ENCODE data around the gene JCAD. TPM values are rescaled to one million over a fixed set of nuclear protein-coding genes. Genes with fewer than 3 reads are reported as not detected.

The JCAD gene
- total and polyA plus RNA-seq, 4 donors, result 11.3 to 93.7 (median 27.1) TPM

DNA sequence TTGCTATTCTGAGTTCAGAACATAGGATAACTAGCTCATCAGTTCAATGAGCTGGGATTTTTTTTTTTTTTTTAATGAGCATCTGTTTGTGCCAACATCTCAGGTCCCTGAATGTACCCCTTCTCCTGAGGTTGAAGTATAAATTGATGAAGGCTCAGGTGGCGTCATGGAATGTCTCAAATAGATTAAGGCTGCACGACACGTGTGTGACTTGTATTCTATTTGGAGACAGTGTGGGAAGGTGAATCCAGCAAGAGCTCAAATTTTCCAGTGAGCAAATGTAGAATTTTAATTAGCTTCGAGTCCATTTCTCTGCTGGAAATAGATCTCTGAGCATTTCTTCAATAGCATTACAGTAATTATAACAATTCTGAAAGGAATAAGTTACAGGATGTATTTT lies 37.2 kb upstream of the JCAD start:
- DNase-seq, result no peak
- TF ChIP-seq, protein P1, sequence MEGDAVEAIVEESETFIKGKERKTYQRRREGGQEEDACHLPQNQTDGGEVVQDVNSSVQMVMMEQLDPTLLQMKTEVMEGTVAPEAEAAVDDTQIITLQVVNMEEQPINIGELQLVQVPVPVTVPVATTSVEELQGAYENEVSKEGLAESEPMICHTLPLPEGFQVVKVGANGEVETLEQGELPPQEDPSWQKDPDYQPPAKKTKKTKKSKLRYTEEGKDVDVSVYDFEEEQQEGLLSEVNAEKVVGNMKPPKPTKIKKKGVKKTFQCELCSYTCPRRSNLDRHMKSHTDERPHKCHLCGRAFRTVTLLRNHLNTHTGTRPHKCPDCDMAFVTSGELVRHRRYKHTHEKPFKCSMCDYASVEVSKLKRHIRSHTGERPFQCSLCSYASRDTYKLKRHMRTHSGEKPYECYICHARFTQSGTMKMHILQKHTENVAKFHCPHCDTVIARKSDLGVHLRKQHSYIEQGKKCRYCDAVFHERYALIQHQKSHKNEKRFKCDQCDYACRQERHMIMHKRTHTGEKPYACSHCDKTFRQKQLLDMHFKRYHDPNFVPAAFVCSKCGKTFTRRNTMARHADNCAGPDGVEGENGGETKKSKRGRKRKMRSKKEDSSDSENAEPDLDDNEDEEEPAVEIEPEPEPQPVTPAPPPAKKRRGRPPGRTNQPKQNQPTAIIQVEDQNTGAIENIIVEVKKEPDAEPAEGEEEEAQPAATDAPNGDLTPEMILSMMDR (IDR thresholded peaks at IDR 0.05; ENCODE audit: control extremely low read depth, extremely low read depth), result no peak
- ATAC-seq (ENCODE audit: insufficient read depth, low FRiP score), result no peak
- no peak overlapping the region for H3K4me3 ChIP-seq
- no peak overlapping the region for H3K27ac ChIP-seq (ENCODE audit: low read depth in 1 of 2, low read length in 1 of 2)
- no peaks in the 10 kb centered on the region for H3K9me3 ChIP-seq (ENCODE audit: control insufficient read depth in 4 of 4, insufficient read depth in 3 of 4, low read length in 3 of 4)
- H3K36me3 ChIP-seq (ENCODE audit: control insufficient read depth in 4 of 4, insufficient read depth in 4 of 4, low read length in 4 of 4), result no peaks in the 10 kb centered on the region
- no peak overlapping the region for H3K9ac ChIP-seq (ENCODE audit: insufficient read depth in 1 of 2, low read length in 2 of 2)
- peaks cover 0 to 5% (median 0%) of the 10 kb centered on the region in 5 donors for H3K4me1 ChIP-seq (ENCODE audit: control insufficient read depth in 5 of 5, insufficient read depth in 5 of 5, low read length in 5 of 5)
- WGBS, 2 donors, result 93 to 97% methylated on average over 4 of the region's 4 CpGs
- H3K27me3 ChIP-seq (ENCODE audit: control insufficient read depth in 3 of 3, insufficient read depth in 3 of 3, low read length in 2 of 3), result no peaks in the 10 kb centered on the region

DNA sequence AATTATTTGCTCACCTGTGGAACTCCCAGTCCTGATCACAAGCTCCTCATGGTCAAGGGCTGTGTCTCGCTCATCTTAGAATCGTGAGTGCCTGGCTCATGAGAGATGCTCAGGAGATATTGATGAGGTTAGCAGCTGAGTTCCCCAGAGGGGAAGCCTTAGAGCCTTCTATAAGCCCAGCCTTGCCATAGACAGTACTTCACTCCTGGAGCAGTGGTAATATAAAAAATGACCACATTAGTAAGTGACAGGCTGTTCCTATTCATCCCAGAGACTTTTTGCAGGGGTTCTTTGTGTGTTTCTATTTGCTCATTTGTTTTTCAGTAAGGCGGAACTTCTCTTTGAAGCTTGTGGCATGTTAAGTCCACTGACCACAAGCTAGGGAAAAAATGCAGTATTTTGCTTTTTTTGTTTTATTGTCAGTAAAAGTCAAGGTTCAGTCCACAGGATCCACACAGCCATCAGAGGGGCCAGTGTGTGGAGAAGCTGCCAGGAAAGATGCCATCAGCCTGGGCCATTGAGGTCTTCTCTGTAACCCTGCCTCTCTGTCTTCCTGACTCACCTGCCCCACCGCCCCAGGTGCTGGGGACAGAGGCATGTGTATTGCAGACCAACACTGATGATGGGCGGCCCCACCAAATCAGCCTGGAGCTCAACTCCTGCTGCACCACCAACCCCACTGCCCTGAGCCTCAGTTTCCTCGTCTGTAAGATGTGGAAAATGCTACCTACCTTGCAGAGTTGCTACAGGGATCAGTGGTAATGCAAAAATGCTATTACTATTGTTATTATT lies 36.4 kb upstream of the JCAD start:
- H3K27ac ChIP-seq (ENCODE audit: low read depth in 1 of 2, low read length in 1 of 2), result no peak overlapping the region
- no peaks in the 10 kb centered on the region for H3K9me3 ChIP-seq (ENCODE audit: control insufficient read depth in 4 of 4, insufficient read depth in 3 of 4, low read length in 3 of 4)
- no peak overlapping the region for H3K4me3 ChIP-seq
- no peaks in the 10 kb centered on the region for H3K27me3 ChIP-seq (ENCODE audit: control insufficient read depth in 3 of 3, insufficient read depth in 3 of 3, low read length in 2 of 3)
- ATAC-seq (ENCODE audit: insufficient read depth, low FRiP score), result no peak
- 91 to 94% methylated on average over 6 of the region's 6 CpGs for WGBS, 2 donors
- no peaks in the 10 kb centered on the region for H3K36me3 ChIP-seq (ENCODE audit: control insufficient read depth in 4 of 4, insufficient read depth in 4 of 4, low read length in 4 of 4)
- peaks cover 0 to 5% (median 0%) of the 10 kb centered on the region in 5 donors for H3K4me1 ChIP-seq (ENCODE audit: control insufficient read depth in 5 of 5, insufficient read depth in 5 of 5, low read length in 5 of 5)
- DNase-seq, result no peak
- no peak overlapping the region for H3K9ac ChIP-seq (ENCODE audit: insufficient read depth in 1 of 2, low read length in 2 of 2)
- TF ChIP-seq, protein P1 (IDR thresholded peaks at IDR 0.05; ENCODE audit: control extremely low read depth, extremely low read depth), result no peak

DNA sequence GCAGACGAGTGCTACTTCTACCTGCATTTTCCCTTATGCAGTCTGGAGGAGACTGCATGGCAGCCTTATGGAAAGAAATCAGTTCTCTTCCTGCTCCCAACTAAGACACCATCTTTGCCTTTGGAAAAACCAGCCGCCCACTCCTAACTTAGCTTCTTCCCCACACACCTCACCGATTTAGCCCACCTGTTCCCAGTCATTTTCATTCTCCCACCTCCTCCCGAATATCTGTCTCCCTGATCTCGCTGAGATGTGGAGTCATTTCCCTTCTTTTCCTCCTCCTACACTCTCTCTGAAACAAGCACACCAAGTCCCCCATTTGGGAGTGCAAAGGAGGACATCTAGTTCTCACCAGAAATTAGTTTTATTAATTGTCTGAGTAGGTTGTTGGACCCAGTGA lies 35.2 kb upstream of the JCAD start:
- 94 to 96% methylated on average over 5 of the region's 5 CpGs for WGBS, 2 donors
- no peaks in the 10 kb centered on the region for H3K27me3 ChIP-seq (ENCODE audit: control insufficient read depth in 3 of 3, insufficient read depth in 3 of 3, low read length in 2 of 3)
- H3K36me3 ChIP-seq (ENCODE audit: control insufficient read depth in 4 of 4, insufficient read depth in 4 of 4, low read length in 4 of 4), result no peaks in the 10 kb centered on the region
- H3K9me3 ChIP-seq (ENCODE audit: control insufficient read depth in 4 of 4, insufficient read depth in 3 of 4, low read length in 3 of 4), result no peaks in the 10 kb centered on the region
- H3K4me1 ChIP-seq (ENCODE audit: control insufficient read depth in 5 of 5, insufficient read depth in 5 of 5, low read length in 5 of 5), result peaks cover 0 to 5% (median 0%) of the 10 kb centered on the region in 5 donors
- TF ChIP-seq, protein P1 (IDR thresholded peaks at IDR 0.05; ENCODE audit: control extremely low read depth, extremely low read depth), result no peak
- DNase-seq (no peak), ATAC-seq (ENCODE audit: insufficient read depth, low FRiP score) (no peak)
- H3K27ac ChIP-seq (ENCODE audit: low read depth in 1 of 2, low read length in 1 of 2), result no peak overlapping the region
- no peak overlapping the region for H3K9ac ChIP-seq (ENCODE audit: insufficient read depth in 1 of 2, low read length in 2 of 2)
- no peak overlapping the region for H3K4me3 ChIP-seq
